ENCODE data around the gene PNPO.

Gene PNPO

DNA sequence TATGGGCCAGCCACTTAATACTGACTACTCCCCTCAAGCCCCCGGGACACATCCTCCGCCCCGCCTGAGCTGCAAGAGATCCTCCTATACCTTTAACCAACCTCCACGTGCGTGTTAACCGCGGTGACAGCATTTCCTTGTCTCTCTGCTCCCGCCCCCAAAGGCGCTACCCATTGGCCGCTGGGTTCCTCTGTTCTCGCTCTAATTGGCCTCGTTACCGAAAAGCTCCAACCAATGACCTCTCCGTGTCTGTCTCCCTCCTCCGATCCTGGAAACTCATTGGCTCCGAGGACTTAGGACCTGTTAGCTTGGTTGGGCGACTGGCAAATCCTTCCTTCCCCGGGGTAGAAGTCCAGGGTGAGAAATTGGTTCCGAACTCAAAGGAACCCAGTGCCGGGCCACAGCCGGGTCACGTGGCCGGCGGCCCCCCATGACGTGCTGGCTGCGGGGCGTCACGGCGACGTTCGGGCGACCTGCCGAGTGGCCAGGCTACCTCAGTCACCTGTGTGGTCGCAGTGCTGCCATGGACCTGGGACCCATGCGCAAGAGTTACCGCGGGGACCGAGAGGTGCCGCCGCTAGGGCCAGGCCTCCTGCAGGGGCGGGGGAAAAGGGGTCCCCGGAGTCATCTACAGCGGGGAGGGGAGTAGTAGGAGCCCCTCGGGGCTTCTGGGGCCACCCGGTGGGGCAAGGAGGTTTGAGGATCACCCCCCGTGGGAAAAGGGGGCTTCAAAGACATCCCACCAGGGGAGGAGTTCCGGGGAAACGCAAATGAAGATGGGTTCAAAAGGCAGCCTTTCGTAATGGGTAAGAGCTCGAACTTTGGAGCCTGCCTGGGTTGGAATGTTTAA lies at the start of gene PNPO:
Gene PNPO, plus strand, starts transcription at position 326 of the 850 bp plus-strand sequence. Its CDS starts 105 bp downstream, at position 431.
- peak; percentile 97 for DNase-seq

DNA sequence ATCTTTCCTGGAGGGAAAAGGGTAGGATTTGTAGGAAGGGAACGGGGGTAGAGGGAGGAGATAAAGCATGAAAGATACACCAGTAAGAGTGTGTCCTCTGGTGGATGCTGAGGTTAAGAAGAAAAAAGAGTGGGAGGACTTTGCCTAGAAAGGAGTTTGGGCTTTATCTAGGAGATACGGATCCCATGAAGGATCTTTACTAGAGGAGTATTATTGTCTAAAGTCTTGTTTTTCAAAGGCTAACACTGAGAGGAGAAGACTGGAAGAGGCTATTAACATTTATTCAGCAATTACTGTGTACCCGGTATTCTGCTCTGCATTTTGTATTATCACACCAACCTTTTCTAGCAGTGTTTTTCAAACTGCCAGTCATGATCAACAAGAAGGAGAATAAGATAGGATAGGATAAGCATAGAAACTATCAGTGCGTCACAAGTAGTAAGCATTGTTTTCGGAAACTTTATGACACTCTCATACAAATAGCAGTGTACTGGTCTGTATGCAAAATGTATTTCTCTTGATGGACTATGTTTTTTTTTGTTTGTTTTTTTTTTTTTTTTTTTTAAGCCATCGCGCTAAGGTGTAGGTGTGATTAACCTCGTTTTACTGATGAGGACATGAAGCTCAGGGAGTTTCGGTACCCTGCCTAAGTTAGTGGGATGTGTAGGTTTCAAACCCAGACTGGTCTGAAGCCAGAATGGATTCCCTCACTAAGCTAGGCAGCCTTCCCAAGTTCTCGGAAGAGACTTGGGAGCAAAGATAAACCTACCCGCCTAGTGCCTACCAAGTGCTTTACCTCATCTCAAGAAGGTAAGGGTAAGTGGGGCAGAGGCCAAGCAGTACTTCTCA lies 46.6 kb upstream of the PNPO start:
- no peak for DNase-seq

DNA sequence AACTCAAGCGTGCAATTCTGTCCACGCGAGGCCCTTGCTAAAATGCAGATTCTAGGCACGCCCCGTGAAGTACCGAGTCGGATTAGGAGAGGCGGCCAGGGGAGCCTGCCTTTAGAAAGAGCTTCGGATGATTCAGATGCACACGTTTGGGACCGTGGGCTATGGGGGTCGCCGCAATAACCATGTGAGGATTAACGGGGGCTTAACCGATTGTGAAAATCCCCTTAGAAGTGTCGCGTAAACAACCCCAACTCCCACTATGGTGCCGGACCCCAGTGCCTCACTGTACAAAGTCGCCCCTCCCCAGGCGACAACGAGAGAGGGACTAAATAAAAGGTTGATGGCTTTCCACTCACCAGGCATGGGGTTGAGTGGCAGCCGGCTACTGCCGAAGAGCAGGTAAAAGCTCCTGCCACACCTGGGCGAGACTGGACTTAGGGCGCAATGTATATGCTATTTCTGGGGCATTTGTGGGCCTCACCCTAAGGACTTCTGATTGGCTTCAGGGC lies 46.0 kb upstream of the PNPO start:
- DNase-seq, result no peak

DNA sequence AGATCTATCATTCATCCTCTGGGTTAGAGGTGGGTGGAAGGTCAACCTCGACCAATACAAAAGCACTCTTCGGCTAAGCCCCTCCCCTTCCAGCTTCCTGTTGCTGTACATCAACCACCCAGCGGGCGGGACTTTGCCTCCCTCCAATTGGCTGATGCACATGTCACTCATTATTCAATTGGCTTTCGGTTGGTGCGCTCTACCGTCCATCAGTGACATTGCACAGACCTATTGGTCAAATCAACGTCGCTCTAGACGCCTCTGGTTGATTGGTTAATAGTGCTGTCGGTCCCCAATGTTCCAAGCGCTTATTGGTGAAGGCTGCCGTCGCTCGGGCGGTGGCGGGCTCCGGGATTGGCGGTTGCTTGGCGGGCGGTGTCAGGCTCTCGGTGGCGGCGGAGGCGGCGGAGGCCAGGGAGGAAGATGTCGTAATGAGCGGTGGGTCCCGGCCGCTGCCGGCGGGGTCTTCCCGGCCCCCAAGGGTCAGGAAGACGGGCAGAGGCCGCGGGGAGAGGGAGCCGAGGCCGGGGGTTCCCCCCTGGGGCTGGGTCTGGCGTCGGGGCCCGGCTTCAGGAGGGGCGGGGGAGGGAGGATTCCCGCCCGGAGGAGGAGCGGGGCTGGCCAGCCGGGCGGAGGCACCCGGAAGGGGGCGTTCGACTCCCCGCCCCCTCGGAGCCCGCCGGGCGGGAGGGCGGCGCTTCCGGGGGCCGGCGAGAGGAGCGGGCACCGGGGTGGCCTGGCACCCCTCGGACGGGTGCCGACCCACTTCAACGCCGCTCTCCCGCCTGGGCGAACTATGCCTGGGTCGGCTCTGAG lies 45.3 kb upstream of the PNPO start, which contains the start of gene SP2:
Gene SP2, plus strand, starts transcription at position 381 of the 816 bp plus-strand sequence. Its CDS starts 51 bp downstream, at position 432.
- peak; percentile 100 for DNase-seq

DNA sequence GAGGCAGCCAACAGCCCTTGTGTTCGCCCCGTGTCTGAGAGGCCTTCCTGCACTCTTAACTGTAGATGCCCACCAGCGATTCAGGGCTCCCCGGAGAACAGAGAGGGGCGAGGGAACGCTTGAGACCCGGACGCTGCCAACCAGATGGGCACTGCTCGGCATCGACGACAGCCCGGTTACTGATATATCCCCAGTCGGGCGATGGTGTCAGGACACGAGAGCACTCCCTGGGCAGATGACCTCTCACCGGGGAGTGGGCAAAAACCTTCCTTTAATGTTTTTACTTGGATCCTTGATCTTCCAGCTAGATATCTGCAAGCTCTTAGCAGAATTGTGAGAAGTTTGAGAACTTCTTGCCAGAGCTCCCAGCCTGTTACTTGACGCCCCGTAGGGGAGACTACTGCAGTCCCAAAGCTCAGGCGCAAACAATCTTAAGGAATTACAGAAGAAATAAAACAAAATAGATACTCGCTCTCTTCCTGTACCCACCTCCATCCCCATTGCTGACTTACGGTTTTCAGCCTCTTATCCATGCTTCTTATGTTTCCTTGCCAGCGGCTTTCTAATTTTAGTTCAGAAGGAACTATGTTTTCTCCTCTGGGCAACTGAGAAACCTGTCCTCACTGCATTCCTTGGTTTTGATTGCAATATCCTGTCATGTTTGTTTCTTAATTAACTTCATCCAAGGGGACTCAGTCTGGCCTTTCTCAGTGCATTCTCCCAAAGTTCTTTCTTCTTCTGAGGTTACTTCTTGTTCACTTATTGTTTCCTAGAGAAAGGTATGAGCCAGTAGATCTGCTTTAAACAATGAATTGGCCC lies 44.5 kb upstream of the PNPO start:
- DNase-seq, result no peak

DNA sequence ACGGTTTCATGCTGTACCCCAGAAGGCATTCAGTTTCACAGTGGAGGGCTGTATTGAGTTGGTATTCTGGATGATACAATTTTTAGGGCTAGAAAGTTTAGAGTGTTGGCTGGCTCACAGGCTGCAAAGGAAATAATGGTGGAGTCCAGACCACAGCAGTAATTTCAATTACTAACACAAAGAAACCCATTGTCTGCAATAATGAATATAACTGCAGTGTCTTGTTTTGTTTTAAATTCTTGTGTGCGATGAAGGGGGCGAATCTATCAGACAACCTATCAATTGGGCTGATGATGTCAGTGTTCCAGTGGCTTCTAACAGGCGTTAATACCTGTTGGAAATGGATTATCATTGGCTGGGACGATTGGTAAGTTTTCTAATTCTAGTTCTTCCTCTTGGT lies 43.8 kb upstream of the PNPO start:
- no peak for DNase-seq

DNA sequence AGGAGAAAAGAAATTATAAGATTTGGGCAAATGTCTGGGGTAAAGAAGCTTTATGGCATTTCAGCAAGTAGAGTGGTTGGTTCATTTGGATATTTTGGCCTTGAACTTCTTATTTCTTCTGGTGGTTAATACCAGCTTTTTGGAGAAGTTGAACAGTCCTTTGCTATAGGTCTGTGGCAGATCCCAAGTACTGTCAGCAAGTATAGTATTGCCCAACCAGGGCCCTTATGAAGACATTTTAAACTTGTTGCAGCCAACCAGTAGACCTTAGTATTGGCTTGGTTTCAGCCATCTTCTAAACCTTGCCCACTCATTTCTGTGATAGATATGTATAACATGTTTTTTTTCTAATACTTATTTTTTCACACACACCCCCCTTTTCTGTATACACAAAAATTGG lies 43.1 kb upstream of the PNPO start:
- no peak for DNase-seq

DNA sequence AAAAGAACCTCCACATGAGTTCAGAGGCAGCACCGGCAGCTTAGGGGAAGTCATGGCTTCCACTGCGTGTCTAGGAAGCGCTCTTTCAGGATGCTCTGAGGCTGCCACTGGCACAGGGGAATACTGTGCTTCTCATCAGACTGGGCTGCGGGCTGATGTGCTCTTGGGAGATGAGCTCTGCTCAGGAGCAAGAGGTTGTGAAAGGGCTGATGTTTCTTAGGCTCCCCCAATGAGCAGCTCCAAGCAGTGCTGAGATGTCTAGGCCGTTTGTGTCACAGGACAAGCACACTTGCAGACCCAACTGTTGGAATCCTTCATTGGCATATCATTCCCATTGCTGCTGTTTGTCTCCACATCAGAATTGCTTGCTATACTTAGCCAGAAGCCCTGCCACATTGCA lies 41.7 kb upstream of the PNPO start:
- no peak for DNase-seq

DNA sequence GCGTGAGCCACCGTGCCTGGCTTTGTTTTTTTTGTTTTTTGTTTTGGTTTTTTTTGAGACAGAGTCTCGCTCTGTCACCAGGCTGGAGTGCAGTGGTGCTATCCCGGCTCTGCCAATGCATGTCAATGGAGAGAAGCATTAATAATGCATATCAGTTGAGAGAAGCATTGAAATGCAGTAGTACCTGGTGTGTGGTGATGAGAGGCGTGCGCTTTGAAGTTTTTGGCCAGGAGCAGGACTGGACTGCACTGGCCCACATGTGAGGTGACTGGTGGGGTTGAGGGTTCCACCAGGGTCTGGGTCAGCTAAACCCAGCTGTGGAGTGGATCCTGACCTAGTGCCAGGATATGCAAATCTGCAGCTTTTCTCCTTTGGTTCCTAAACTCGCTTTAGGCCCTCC lies 39.9 kb upstream of the PNPO start:
- no peak for DNase-seq

DNA sequence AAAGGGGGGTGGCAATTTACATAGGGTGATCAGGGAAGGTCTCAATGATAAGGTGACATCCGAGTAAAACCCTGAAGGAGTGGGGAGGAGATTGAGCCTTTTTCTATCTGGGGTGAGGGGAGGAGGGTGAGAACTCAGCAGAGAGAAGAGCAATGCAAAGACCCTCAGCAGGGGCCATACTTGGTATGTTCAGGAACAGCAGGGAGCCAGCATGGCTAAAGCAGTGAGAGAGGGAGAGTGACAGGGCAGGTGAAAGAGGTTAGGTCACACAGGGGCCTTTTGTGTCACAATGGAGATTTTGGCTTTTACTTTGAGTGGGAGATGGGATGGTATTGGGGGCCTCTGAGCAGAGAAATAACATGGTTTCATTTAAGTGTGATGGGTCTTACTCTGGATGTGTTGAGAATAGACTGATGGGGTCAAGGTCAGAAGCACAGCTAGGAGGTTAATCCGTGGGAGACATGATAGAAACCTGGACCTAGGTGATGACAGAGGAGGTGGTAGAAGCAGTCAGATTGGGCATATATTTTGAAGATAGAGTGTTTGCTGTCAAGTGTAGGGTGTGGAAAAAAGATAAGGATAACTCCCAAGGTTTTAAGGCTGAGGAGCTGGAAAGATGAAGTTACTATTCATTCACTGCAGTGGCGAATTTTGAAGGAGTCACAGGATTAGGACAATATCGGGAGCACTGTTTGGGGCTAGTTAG lies 39.2 kb upstream of the PNPO start:
- DNase-seq, result no peak

DNA sequence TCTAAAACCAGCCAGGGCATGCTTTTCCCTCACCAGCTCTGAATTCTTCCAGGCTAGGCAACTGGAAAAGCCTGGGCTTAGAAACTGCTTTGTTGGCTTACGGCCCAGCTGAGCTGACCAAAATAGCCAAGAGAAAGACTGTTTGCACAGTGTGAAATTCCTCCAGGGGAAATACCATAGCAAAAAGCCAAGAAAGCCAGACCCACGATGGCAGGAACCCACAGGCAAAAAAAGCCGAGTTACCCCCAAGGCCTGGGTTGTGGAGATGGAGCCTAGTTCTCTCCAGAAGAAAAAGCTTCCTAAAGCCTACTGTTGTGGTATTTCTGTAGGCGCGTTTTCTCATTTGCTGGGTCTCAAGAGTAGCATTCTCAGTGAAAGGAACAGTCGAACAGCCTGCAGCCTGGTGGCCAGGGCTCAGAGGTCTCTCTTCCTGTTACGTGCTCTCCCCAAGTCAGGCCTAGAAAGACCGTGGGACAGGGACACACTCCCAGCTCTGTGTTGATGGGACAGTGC lies 36.1 kb upstream of the PNPO start:
- DNase-seq, result no peak

DNA sequence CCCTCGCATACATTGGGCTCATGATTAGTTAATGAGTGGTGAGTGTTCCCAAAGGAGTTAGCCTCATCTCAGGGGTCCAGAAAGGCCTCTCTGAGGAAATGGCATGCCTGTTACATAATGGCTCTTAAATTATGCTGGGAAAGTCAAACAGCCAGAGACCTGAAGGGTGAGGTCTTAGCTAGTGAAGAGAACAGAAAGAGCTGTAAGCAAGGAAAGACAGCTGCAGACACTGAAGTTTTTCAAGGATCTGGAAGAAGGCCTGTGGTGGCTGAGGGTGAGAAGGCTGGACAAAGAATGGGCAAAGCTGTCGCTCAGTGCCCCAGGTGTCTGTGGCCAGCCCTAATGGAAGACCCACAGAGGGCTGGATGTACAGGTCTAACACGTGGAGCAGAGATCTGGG lies 34.9 kb upstream of the PNPO start:
- DNase-seq, result no peak

DNA sequence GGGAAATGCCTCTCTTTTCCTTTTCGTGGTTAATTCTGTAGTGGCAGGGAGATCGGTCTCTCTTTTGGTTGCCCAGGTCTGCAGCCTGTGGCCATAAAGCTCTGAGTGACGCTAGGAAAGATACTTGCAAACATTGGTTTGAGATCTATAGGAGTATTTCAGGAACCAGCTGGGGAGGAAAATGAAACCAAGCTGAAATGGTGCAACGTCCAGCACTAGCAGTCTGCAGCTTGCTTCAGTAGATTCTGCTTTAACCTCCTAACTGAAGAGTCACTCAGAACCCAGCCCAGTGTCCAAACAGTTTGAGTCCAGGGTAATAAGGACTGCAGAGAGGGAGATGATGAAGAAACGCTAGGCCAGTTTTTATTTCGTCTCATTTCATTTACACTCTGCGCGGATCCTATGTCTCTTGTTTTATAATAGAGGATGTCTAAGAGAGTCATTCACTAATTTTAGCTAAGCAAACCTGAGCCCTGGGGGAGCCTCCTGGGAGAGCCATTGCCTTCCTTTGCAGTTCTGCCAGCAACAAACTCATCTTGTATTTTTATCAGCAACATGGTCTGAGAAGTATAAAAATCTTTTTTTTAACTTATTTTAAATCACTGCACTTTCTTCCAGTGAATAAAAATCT lies 33.3 kb upstream of the PNPO start:
- no peak for DNase-seq

DNA sequence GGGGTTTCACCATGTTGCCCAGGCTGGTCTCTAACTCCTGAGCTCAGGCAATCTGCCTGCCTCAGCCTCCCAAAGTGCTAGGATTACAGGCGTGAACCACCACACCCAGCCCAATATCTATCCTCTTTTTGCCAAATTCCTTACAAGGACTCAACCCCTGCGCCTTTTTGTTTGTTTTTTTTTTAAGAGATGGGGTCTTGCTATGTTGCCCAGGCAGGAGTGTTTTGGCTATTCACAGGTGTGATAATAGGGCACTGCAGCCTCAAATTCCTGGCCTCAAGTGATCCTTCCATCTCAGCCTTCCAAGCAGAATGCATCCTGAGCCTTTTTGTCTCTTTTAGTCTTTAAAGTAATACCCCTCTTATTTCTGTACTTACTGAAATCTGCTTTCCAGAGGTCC lies 28.3 kb upstream of the PNPO start:
- DNase-seq, result no peak

DNA sequence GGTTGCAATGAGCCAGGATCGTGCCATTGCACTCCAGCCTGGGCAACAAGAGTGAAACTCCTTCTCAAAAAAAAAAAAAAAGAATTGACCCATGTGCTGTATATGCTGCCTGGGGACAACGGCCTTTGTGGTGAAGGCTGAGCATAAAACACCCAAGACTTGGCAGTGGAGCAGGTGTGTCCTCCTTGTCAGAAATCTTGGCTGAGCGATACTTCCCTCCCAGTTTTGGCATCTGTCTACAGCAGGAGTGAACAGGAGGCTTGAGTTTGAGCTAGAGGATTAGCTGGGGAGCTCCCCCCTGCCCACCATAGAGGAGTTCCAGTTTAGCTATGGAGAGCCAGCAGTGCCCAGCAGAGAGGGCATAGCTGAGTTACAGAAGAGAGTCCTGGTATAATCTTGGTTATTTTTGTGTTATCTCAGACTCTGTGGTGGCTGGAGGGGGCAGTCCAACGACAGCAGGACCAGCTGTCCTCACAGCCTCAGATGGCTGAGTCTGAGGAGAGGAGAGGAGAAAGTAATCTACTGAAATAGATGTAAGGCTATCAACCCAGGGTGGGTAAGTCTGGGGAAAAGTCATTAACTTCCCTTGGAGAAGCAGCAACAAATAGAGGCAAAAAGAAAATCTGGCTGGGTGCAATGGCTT lies 26.9 kb upstream of the PNPO start:
- no peak for DNase-seq

DNA sequence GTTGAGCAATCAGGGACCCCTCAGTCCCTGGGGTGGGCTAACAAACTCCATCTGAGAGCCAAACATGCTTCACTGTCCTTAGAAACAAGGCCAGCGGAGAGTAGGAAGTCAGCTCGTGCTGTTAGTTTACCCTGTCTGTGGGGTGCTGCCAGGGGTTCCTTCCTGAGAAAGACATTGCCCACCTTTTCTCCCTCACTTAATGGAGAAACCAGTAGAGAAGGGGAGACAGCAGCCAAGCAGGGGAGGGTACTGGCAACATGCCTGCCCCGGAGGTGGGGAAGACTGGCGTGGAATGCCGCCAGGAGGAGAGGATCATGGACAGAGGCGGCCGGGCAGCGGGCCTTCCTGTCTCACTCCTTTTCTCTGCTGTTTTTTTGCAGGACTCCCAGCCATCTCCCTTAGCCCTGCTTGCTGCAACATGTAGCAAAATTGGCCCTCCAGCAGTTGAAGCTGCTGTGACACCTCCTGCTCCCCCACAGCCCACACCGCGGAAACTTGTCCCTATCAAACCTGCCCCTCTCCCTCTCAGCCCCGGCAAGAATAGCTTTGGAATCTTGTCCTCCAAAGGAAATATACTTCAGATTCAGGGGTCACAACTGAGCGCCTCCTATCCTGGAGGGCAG lies 25.5 kb upstream of the PNPO start:
- DNase-seq, result no peak

DNA sequence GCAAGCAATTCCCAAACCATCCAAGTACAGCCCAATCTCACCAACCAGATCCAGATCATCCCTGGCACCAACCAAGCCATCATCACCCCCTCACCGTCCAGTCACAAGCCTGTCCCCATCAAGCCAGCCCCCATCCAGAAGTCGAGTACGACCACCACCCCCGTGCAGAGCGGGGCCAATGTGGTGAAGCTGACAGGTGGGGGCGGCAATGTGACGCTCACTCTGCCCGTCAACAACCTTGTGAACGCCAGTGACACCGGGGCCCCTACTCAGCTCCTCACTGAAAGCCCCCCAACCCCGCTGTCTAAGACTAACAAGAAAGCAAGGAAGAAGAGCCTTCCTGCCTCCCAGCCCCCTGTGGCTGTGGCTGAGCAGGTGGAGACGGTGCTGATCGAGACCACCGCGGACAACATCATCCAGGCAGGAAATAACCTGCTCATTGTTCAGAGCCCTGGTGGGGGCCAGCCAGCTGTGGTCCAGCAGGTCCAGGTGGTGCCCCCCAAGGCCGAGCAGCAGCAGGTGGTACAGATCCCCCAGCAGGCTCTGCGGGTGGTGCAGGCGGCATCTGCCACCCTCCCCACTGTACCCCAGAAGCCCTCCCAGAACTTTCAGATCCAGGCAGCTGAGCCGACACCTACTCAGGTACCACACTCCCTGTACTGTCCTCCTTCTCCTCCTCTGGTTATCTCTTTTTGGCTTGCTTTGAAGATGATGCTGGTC lies 24.7 kb upstream of the PNPO start:
- DNase-seq, result no peak

DNA sequence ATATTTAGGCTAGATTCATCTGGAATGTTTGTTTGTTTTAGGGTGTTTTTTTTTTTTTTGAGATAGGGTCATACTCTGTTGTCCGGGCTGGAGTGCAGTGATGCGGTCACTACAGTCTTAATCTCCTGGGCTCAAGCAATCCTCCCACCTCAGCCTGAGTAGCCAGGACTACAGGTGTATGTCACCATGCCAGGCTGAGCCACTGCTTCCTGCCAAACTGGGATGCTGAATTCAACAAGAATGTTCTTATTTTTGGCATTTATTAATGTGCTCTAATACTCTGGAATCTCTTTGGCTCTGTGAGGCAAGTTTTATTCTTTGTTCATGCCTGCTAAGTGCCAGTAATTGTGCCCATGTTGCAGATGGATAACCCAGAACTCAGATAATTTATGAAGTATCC lies 23.8 kb upstream of the PNPO start:
- no peak for DNase-seq

DNA sequence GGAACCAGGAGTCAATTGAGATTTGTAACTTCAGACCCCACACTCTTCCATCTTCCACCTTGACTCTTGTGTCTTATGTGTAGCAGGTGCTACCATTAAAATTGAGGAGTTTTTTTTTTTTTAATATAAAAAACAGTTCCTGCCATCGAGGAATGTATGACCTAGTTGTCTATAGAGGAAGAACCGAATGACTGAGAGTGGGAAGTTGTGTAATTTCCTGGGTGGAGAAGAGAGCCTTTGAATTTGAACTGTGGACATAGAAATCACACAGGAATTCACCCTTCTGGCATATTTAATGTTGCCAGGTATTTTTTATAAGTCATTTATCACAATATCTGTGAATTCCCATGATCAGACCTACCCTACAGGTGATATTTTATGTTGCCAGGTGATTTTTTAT lies 23.4 kb upstream of the PNPO start:
- no peak for DNase-seq

Data from NCI-H2029 (cell line).